ENCODE measurements around the gene HOXD3.

The HOXD3 gene

DNA sequence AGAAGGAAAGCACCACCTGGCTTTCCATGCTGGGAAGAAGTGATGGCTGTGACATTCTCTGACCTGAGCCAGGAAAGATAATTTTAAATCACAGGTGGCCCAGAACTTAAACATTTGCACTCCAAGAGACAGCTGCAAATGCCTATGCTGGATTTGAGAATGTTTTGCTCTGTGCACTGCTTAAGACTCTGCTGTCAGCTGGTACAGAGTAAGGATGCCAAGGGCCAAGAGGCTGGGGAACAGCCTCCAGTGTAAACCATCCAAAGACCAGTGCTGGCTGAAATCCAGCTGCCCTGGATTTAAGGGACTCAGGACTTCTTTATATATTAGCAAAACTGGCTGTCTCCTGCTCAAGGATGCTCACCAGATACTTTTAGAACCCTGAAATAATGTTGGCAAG, 23.7 kb upstream of the HOXD3 start:
- no peak for DNase-seq

- no peak for DNase-seq
Measured at GRCh38 chr2:176134035-176134434, 23.1 kb upstream of the HOXD3 start.

DNA sequence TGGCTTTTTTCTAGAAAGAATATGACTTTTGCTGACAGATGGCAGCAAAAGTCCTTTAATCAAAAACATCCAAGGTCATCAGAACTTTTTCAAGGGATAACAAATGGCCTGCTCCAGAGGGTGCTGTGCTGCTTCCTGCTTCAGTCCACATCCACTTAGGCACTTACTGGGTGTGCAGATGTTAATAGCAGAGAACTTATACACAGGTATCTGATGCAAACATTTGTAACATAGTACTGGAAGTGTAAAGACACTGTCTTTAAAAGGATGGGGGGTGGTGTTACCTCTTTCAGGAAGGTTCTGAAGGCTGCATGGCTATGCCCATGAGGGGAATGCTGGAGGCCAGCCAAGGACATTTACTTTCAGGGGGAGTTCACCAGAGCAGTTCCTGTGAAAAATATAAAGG, 22.1 kb upstream of the HOXD3 start:
- no peak for DNase-seq

DNA sequence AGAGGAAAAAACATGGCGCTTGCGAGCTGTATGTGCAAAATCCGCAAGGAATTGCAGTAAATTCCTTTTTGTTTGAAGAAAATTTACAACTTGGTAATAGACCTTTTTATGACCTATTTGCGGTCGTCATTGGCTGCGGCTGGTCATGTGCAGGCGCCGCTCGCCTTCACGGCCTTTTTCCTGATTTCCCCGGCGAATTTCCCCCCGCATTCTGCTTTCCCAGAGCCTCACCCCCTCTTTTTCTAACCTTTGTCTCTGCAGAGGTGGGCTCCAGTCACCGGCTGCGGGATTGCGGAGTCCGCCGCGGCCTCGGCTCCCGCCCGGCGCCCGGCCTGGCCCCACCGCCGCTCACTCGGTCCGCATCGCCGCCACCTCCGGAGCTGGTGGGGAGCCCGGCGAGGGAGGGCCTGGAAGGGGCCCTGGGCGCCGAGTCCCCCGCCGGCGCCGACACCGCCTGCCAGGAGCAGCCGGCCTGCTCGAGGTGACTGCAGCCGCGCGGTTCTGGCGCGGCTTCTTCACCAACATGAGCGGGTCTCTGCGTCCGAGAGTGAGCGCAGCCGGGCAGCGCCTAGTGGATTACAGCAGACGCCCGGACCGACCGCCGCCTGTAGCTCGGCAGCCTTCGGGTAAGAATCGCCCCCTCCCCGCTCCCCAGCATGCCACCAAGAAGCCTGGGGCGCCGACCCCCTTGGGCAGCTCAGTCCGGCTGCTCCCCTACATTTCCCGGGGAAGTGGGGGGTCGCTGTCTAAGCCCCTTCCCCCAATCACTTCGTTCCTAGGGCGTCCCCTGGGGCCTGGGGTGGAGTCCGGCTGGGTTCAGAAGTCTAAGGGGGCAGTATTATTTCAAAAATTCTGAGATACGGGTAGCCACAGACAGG, 20.5 kb upstream of the HOXD3 start:
- peak in 1 of 3 donors; percentile 32 for DNase-seq

GRCh38 chr2:176137252-176137580, 19.9 kb upstream of the HOXD3 start:
- DNase-seq: no peak

DNA sequence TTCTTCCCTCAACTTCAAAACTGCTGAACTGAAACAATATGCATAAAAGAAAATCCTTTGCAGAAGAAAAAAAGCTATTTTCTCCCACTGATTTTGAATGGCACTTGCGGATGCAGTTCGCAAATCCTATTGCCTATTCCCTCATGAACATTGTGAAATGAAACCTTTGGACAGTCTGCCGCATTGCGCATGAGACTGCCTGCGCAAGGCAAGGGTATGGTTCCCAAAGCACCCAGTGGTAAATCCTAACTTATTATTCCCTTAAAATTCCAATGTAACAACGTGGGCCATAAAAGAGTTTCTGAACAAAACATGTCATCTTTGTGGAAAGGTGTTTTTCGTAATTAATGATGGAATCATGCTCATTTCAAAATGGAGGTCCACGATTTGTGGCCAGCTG, 19.2 kb upstream of the HOXD3 start:
- DNase-seq: no peak

DNA sequence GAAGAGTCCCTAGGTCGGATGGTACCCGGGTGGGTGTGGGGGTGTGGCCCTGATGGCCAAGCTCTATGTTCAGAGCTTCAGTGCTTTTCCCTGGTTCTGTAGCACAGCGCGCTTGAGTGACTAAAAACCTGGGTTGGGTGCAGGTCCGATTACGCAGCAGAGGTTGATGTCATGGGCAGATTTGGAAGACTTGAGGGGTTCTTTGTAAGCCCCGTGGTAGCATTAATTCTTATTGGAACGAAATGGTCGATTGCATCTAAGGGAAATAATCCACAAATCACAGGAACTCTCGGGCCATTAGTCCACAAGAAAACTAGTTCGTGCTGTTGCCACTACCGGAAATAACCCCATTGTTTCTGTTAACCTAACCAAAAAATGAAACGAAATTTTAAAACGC, 18.6 kb upstream of the HOXD3 start:
- no peak for DNase-seq

DNA sequence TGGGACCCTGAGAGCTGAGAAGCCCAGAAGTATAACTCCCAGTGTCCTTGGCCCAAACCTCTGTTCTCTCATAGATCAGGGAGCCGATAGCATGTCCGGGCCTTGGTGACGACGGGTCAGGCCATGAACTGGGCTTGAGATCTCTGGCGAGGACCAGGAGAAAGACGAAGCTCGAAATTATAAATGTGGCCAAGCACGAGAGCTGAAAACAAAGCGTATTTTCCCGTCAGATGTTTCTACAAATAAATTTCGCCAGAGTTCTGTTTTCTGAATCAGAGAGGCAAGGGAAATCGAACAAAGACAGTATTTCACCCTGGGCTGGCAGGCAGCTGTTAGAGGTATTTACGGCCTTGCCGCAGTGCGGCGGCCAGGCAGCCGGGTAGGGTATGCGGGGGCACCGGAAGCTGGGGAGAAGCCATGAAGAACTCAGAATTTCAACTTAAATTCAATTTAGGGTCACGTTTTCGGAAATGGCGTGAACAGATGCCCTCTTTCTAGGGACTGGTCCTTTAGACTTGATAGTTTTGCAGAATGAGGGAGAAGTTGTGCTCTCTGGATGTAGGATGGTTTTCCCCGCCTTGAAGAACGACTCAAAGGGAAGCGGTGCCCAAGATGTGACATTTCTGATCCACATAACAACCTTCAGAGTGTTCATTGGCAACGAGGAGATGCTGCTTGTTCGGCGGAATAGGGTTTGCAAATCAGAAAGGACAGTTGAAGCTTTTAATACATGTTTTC, 18.0 kb upstream of the HOXD3 start:
- no peak for DNase-seq

DNA sequence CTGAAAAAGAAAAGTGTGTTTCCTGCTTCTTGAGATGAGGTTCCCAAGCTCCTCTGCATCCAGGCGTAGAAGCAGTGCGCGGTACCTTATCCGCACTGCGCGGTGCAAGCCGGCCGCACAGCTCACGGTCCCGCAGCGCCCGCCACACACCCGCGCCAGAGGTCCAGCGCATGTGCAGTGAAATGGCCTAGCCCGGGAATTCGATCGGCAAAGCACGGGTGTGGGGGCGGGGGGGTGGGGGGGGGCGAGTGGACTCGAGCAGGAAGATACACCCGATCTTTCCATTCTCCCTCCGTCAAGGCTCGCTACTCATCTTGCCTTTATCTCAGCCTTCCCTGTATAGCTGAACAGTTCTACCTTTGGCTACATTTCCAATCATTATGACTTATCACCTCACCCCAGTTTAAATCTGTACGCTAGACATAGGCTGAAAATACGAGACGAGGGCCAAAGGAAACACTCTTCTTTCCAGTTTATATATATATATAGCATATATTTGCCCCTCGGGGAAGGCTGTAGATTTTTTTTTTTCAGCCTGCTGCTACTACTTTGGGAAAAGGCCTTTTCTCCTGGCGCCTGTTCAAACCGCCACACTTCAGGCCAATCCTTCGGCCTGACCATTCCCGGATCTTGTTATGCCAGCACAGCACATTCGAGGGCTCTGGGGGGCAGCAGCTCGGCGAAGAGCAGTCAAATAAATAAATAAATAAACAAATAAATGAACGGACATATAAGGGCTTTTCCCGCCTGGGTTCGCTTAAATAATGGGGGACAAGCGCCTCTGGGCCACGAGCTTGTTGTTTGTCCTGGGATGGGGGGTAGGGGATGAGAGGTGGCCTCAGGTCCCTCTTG, 17.2 kb upstream of the HOXD3 start:
- no peak for DNase-seq

DNA sequence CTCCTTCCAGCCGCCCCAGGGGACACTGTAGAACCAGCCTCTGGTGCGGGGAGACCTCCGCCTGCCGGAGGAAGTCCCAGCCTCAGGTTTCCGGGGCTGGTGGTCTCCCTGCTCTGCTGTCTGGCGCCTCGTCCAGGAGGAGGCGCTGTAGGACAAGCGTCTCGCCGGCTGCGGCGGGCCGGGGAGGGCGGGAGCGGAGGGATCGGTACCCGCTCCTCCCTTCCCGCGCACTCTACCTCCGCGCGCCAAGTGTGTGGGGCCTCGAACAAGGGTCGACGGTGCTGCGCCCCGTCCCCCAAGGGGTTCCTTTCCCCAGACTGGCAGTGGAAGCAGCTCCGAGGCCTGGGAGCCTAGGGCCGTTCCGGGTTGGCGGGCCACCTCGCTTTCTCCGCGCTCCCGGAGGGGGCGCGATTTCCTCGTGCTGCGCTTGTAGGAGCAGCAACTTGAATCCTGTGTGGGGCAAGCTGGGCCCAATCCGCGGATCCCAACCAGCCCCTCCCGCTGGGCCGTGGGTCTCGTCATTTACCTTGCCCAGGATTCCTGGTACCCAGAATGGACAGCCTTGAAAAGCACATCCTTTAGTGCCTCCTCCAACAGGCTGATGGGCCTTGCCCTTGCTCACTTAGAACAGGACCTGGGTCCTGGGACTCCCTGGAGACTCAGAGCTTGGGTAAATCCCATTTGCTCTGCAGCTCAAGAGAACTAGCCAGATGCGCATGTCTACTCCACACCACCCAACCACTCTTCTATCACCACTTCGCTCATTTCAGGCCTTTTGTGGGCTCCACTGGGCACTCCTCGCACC, 16.4 kb upstream of the HOXD3 start:
- peak; percentile 64 to 83 (median 70) for DNase-seq

GRCh38 chr2:176142281-176142680, 14.8 kb upstream of the HOXD3 start:
- no peak for DNase-seq

DNA sequence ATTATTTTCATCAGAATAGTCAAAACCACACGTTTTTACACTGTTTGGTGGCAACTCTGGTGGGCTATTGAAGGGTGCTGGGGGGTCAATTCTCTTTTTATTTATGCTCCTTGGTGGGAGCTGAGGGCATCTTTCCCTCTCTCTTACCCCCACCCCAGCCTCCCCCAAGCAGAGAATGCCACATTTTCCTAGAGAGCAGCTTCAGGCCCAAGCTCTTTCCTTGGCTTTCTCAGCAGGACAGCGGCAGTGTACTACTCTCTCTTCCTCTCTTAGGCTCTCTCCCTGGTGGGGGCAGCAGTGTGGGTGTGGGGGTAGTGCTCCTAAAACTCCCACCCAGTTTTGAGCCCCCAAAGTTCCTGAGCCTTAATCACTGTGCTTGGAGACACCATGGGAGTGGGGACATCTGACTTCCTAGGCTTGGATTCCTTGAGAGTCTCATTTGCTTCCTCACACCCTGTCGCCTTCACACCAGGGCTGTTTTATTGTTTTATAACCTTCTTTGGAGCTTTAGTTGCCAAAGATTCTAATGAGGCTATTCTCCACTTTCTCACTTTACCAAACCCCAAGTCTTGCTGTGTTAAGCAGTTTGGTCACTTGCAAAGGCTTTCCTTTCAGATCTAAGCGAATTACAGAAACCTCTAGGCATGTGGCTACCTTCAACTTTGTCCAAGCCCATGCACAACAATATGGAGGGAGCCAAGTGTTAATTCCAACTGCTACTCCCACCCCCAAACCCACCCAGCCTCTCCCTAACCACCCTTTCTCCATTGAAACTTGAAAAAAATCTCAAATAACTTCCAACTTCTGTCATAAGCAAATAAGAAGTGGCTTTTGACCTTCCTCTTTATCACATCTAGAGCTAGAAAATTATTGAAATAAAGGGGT, 11.8 kb upstream of the HOXD3 start:
- no peak for DNase-seq

GRCh38 chr2:176146101-176146500, 11.0 kb upstream of the HOXD3 start:
- no peak for DNase-seq

- DNase-seq: no peak
Measured at GRCh38 chr2:176146645-176147044, 10.5 kb upstream of the HOXD3 start.

DNA sequence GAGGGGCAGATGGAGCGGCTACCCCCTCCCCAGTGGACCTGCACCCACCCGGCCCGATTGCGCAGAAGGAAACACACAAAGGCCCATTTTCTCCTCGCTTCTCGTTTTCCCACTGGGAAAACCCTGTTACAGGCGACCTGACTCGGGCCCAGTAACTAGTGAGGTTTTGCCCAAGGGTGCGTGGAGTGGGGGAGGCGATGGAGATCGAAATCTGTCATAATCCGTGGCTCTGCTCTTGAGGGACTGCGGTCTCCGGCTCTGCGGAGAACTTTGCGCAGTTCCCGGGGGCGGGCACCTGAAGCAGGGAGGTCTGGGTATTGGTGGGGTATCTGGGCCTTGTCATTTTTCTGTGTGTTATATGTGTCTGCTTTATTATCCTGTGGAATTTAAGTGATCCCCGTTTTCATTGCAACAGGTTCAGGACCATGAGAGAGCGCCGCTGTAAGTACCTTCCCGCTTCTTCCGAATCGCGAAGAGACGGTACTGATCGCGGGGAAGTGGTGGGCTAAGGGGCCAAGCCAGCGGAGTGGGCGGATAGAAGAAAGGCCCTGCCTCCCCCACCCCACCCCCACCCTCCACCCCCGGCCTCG, 9.8 kb upstream of the HOXD3 start:
- no peak for DNase-seq

- no peak for DNase-seq
Measured at GRCh38 chr2:176147800-176148496, 9.2 kb upstream of the HOXD3 start.

DNA sequence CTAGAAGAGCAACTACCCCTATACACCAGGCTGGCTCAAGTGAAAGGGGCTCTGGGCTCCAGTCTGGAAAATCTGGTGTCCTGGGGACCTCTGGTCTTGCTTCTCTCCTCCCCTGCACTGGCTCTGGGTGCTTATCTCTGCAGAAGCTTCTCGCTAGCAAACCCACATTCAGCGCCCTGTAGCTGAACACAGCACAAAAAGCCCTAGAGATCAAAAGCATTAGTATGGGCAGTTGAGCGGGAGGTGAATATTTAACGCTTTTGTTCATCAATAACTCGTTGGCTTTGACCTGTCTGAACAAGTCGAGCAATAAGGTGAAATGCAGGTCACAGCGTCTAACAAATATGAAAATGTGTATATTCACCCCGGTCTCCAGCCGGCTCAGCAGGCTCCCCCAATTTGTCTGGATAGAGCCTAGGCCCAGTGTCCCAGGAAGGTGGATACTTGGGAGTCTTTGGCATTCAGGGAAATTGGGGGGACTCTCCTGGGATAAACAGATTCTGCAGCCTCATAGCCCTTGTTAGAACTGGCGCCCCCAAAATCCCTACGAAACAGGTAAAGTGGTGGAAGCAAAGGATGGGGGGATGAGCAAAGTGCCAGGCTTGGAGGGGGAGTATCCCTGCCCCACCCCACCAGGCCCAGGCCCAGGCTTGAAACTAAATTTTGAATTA, 8.2 kb upstream of the HOXD3 start:
- DNase-seq: no peak

GRCh38 chr2:176149481-176149938, 7.6 kb upstream of the HOXD3 start:
- no peak for DNase-seq

GRCh38 chr2:176149939-176150583, 7.0 kb upstream of the HOXD3 start:
- no peak for DNase-seq

Measured in suppressor macrophage treated with lipopolysaccharide for 1 hour (primary cell).